ENCODE data around the gene IL22RA1.

Gene IL22RA1

DNA sequence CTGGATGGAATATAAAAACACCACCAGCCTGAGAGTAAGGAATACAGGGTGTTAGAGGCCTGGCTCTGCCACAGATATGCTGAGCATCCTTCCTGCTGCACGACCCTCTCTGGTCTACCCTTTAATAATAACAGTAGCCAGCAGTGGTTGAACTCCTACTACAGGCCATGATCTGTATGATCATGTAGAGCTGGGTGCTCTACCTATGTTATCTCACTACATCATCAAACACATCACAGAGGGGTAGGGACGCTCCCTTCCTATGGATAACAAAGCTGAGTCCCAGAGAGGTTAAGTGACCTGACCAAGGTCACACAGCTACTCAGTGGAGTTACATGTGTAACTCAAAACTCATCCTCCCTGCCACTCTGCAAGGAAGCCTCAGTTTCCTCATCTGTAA is 18.0 kb downstream of the IL22RA1 start:
- no peak for DNase-seq (ENCODE audit: extremely low read depth, low read depth)
- no peak overlapping the region for H3K4me3 ChIP-seq (replicated peaks; ENCODE audit: low read depth, low read length)
- TF ChIP-seq, protein P1, sequence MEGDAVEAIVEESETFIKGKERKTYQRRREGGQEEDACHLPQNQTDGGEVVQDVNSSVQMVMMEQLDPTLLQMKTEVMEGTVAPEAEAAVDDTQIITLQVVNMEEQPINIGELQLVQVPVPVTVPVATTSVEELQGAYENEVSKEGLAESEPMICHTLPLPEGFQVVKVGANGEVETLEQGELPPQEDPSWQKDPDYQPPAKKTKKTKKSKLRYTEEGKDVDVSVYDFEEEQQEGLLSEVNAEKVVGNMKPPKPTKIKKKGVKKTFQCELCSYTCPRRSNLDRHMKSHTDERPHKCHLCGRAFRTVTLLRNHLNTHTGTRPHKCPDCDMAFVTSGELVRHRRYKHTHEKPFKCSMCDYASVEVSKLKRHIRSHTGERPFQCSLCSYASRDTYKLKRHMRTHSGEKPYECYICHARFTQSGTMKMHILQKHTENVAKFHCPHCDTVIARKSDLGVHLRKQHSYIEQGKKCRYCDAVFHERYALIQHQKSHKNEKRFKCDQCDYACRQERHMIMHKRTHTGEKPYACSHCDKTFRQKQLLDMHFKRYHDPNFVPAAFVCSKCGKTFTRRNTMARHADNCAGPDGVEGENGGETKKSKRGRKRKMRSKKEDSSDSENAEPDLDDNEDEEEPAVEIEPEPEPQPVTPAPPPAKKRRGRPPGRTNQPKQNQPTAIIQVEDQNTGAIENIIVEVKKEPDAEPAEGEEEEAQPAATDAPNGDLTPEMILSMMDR (IDR thresholded peaks at IDR 0.05; ENCODE audit: low read depth, low read length, missing control alignments), result no peak

DNA sequence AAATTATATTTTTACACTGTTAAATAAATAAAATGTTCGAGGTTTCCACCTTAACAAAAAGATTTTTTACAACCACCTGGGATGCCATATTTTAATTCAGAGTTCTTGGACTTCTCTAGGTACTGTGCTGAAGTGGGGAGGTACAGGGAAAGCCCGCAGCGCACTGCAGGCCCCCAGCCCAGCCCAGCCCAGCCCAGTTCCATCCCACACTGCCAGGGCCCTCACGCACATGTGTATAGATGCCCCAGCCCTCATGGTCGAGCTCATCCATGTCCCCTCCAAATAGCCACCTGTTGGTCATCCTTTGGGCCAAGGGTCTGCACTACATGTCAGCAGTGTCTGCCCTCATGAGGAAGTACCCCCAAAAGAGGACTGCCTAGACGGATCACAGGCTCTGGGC is 19.3 kb downstream of the IL22RA1 start:
- TF ChIP-seq, protein P1 (IDR thresholded peaks at IDR 0.05; ENCODE audit: low read depth, low read length, missing control alignments), result no peak
- DNase-seq (ENCODE audit: extremely low read depth, low read depth), result no peak
- H3K4me3 ChIP-seq (replicated peaks; ENCODE audit: low read depth, low read length), result no peak overlapping the region

DNA sequence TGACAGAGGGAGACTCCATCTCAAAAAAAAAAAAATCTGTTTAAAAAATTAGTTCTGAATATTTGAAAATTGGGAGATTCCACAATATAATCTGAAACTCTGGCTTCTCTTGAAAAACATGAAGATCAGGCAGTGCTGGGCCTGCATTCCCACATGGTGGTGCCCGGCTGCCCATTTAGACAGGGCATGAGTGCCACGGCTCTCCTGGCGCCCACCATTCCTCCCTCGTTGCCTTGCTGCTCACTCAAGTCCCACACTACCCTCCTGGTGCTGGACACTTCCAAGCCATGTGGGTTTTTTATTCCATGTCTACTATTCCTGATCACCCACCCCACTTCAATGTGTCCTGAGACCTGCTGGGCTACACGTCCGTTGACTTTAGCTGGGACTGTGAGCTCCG is 20.2 kb downstream of the IL22RA1 start:
- no peak overlapping the region for H3K4me3 ChIP-seq (replicated peaks; ENCODE audit: low read depth, low read length)
- TF ChIP-seq, protein P1 (IDR thresholded peaks at IDR 0.05; ENCODE audit: low read depth, low read length, missing control alignments), result no peak
- no peak for DNase-seq (ENCODE audit: extremely low read depth, low read depth)

DNA sequence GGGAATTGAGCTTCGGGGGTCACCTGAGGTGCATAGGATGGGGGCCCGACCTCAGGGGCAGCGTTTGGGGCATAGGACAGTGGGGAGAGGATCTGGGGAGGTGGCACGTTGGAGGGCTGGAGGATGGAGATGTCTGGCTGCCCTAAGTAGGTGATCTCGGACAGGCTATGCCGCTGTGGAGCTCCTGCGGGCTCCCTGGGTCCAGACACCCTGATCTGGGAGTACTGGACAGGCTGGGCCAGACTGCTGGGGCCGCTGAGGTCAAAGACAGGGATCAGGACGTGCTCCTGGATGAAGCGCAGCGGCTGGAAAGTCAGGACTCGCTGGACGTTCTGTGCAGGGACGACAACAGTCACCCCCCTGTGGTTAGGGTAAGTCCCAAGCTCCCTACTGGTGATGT is 21.5 kb downstream of the IL22RA1 start:
- DNase-seq (ENCODE audit: extremely low read depth, low read depth), result no peak
- TF ChIP-seq, protein P1 (IDR thresholded peaks at IDR 0.05; ENCODE audit: low read depth, low read length, missing control alignments), result no peak
- H3K4me3 ChIP-seq (replicated peaks; ENCODE audit: low read depth, low read length), result no peak overlapping the region

DNA sequence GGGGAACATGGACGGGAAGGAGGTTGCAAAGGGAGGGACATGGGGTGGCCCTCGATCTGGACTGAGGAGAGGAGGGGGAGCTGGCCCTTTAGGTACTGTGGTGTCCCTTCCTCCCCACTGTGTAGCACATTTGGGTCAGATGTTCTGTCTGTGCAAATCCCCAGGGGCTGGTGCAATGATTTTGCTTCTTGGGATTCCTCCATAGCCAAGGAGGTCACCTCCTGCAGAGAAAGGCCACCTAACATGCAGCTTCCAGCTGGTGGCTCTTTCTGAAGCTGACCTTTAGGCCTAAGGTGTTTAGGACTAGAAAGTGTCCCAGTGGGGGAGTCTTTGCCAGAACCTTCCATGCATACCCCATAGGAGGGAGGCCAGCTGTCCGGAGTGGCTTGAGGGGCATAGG is 22.0 kb downstream of the IL22RA1 start:
- no peak for DNase-seq (ENCODE audit: extremely low read depth, low read depth)
- TF ChIP-seq, protein P1 (IDR thresholded peaks at IDR 0.05; ENCODE audit: low read depth, low read length, missing control alignments), result no peak
- no peak overlapping the region for H3K4me3 ChIP-seq (replicated peaks; ENCODE audit: low read depth, low read length)

DNA sequence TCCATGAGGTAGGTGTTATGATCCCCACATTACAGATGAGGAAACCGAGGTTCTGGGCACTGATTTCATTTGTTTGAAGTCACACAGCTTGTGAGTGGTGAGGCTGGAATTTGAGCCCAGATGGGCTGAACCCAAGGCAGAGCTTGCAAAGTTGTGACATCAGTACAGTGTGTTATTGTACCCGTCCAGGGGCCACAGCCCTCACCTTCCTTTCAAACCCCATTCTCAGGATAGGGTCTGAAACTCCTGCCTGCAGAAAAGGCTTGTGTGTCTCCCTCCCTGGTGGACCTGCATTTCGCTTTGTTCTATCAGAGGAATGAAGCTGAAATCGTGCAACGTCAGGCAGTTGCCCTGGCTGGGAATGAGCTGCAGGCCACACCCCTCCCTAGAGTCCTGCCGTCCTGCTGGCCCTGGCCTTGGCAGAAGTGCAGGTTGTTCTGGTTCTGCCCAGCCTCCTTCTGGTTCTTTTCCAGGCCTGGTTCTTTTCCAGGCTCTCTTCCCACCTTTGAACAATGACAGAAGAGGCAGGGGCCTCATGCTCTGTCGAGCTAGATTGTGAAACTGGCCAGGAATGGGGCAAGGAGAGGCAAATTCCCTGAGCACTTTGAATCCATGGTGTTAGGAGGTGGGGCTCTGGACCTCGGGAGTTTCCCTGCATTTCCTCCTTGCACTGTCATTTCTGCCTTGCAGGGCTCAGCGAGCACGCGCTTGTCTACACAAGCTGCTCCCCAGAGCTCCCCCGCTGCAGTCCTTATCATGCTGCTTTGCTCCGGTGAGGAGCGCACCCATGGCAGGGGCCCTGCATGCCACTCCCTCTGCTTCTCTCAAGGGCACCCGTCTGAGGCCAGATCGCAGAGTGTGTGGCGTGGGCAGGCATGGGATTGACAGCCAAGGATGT is 22.8 kb downstream of the IL22RA1 start:
- TF ChIP-seq, protein P1 (IDR thresholded peaks at IDR 0.05; ENCODE audit: low read depth, low read length, missing control alignments), result no peak
- no peak overlapping the region for H3K4me3 ChIP-seq (replicated peaks; ENCODE audit: low read depth, low read length)
- no peak for DNase-seq (ENCODE audit: extremely low read depth, low read depth)
